B cell (primary cell): ENCODE measurements around the gene DACT2. TPM values are rescaled to one million over a fixed set of nuclear protein-coding genes. Genes with fewer than 3 reads are reported as not detected.

Experiments
- ATAC-seq: fragments of 200-7000 bp; cut with Tn5 transposase; one replicate; pipeline ENCODE4 v1.10.0; 2021; ENCODE audit warnings: low read depth, mild to moderate bottlenecking, moderate number of reproducible peaks, moderate library complexity
- CTCF ChIA-PET: fragments of 350-600 bp; sonication (Branson Sonifier 250); formaldehyde crosslinking; loops from one replicate; lab custom pipeline; 2021; ENCODE audit warnings: antibody characterized with exemption, inconsistent platforms; lab: Charles Lee
- POLR2A ChIA-PET: fragments of 350-600 bp; sonication (Branson Sonifier 250); formaldehyde crosslinking; loops from one replicate; lab custom pipeline; 2021; ENCODE audit warnings: antibody characterized with exemption; lab: Charles Lee
- DNase-seq: peaks from one replicate; pipeline ENCODE4 v3.0.0; 2013
- H2AFZ ChIP-seq: 2 replicates; pipeline ENCODE4 v1.6.1; 2012; ENCODE audit warnings: mild to moderate bottlenecking, low read depth, low read length; ENCODE audit not compliant: insufficient read depth, poor library complexity, severe bottlenecking
- H3K27ac ChIP-seq, 2 donors: 1 replicate in 1 of 2; 2 replicates in 1 of 2; pipeline ENCODE4 v1.5.1; 2012 to 2013; ENCODE audit warnings: low read length in 2 of 2, mild to moderate bottlenecking in 2 of 2, moderate library complexity in 1 of 2
- H3K27me3 ChIP-seq, 4 experiments: fragments of 200-600 bp in 1 of 4; sonication (generic) in 1 of 4; replicated peaks in 1 of 4; 1 replicate in 2 of 4; 2 replicates in 2 of 4; pipeline versions ENCODE4 v1.6.1 to v1.7.0; 2013 to 2016; ENCODE audit warnings: low read length in 3 of 4, mild to moderate bottlenecking in 2 of 4, mixed read lengths in 1 of 4, moderate library complexity in 1 of 4; ENCODE audit not compliant: insufficient read depth in 4 of 4, control insufficient read depth in 3 of 4; ENCODE audit errors: control extremely low read depth in 1 of 4
- H3K36me3 ChIP-seq, 2 experiments: replicated peaks in 1 of 2; 1 replicate in 1 of 2; 2 replicates in 1 of 2; pipeline versions ENCODE4 v1.6.1 to v1.7.1; 2013; ENCODE audit warnings: low read length in 1 of 2; ENCODE audit not compliant: insufficient read depth in 2 of 2, control insufficient read depth in 1 of 2; ENCODE audit errors: control extremely low read depth in 1 of 2, extremely low read depth in 1 of 2
- H3K4me1 ChIP-seq, 2 donors: fragments of 200-600 bp in 1 of 2; sonication (generic) in 1 of 2; 1 replicate in 1 of 2; 2 replicates in 1 of 2; pipeline versions ENCODE4 v1.5.1 to v1.6.1; 2013 to 2017; ENCODE audit warnings: low read length in 2 of 2; ENCODE audit not compliant: control insufficient read depth in 2 of 2, insufficient read depth in 2 of 2
- H3K4me2 ChIP-seq: replicated peaks from 2 replicates; pipeline ENCODE3; 2012; ENCODE audit warnings: mild to moderate bottlenecking, low read depth, low read length; ENCODE audit not compliant: poor library complexity, severe bottlenecking
- H3K4me3 ChIP-seq, 5 experiments: fragments of 200-600 bp in 1 of 5; sonication (generic) in 1 of 5; 1 replicate in 3 of 5; 2 replicates in 2 of 5; pipeline versions ENCODE4 v1.5.1 to v1.7.0; 2011 to 2016; ENCODE audit warnings: low read length in 4 of 5, mild to moderate bottlenecking in 4 of 5, low read depth in 2 of 5, control low read depth in 1 of 5, moderate library complexity in 1 of 5; ENCODE audit not compliant: insufficient read depth in 1 of 5; ENCODE audit errors: control extremely low read depth in 1 of 5, extremely low read depth in 1 of 5
- H3K79me2 ChIP-seq: fragments of 200-600 bp; sonication (generic); one replicate; pipeline ENCODE4 v1.6.0; 2016; ENCODE audit warnings: low read length; ENCODE audit not compliant: control insufficient read depth, insufficient read depth
- H3K9ac ChIP-seq: fragments of 200-600 bp; sonication (generic); 2 replicates; pipeline ENCODE4 v1.6.1; 2017; ENCODE audit warnings: mild to moderate bottlenecking, low read length, moderate library complexity
- H3K9me3 ChIP-seq, 3 donors: one replicate each; pipeline versions ENCODE4 v1.6.1 to v1.7.1; 2013; ENCODE audit warnings: low read length in 2 of 3; ENCODE audit not compliant: control insufficient read depth in 2 of 3, insufficient read depth in 1 of 3; ENCODE audit errors: control extremely low read depth in 1 of 3
- H4K20me1 ChIP-seq: 2 replicates; pipeline ENCODE4 v1.6.0; 2012; ENCODE audit warnings: mild to moderate bottlenecking, low read length; ENCODE audit not compliant: insufficient read depth, control insufficient read depth, poor library complexity, severe bottlenecking
- H3K27ac Mint-ChIP-seq: one replicate; pipeline ENCODE4 v1.8.0; 2021; ENCODE audit warnings: mixed read lengths
- H3K27me3 Mint-ChIP-seq: one replicate; pipeline ENCODE4 v1.8.0; 2021; ENCODE audit warnings: mixed read lengths
- H3K4me1 Mint-ChIP-seq: one replicate; pipeline ENCODE4 v1.8.0; 2021; ENCODE audit warnings: mixed read lengths
- H3K4me3 Mint-ChIP-seq: one replicate; pipeline ENCODE4 v1.8.0; 2021; ENCODE audit warnings: mixed read lengths
- H3K9me3 Mint-ChIP-seq: one replicate; pipeline ENCODE4 v1.8.0; 2022; ENCODE audit warnings: mixed read lengths; ENCODE audit not compliant: insufficient read depth
- EZH2 ChIP-seq: IDR thresholded peaks from 2 replicates; pipeline ENCODE4 v1.6.1; 2012; ENCODE audit warnings: borderline replicate concordance, low read depth, mild to moderate bottlenecking, moderate library complexity, low read length; ENCODE audit not compliant: insufficient read depth, poor library complexity, severe bottlenecking
- WGBS: methylation state at CpG from one replicate; pipeline ENCODE4 v1.1.5; 2013; ENCODE audit warnings: missing lambda C conversion rate; ENCODE audit not compliant: insufficient coverage; 5-methylcytosine and 5-hydroxymethylcytosine counted together
- intact Hi-C: fragments of 100-400 bp; cut with micrococcal nuclease; formaldehyde crosslinking; loops from one replicate; pipeline ENCODE4 v1.10.0; 2022
- polyA plus RNA-seq: library from polyadenylated mRNA; depleted of rRNA; stranded (reverse); fragments of >200 nt; gene quantifications from 2 replicates; pipeline ENCODE4 v1.2.3, GENCODE V29; 2012
- total RNA-seq, 2 donors: library from RNA; stranded (reverse); fragments of 120-200 nt in 1 of 2; gene quantifications; 1 replicate in 1 of 2; 2 replicates in 1 of 2; pipeline versions ENCODE4 v1.2.3 to v1.2.4, GENCODE V29; 2013 to 2022
- TF ChIP-seq, protein P1 (sequence below): fragments of 200-600 bp; IDR thresholded peaks from one replicate; pipeline ENCODE4 v1.8.0; 2022; ENCODE audit warnings: antibody characterized with exemption, mild to moderate bottlenecking

DACT2 gene
- total and polyA plus RNA-seq, 2 donors (not counting 1 experiment from before 2014, with no cell fraction given), result not detected

GRCh38 chr6:168265394-168265793 is 54.2 kb downstream of the DACT2 start:
- 85% methylated on average over 11 of the region's 15 CpGs for WGBS
- no peaks in the 10 kb centered on the region for H3K36me3 ChIP-seq
- Mint-ChIP-seq H3K4me1 (no peaks in the 10 kb centered on the region), H3K4me3 (no peak overlapping the region), H3K9me3 (no peaks in the 10 kb centered on the region), H3K27ac (no peak overlapping the region), H3K27me3 (peaks cover 3% of the 10 kb centered on the region)
- H3K4me1 ChIP-seq, result no peaks in the 10 kb centered on the region
- H3K27ac ChIP-seq, result no peak overlapping the region
- intact Hi-C loops, result no loop called here
- no peaks in the 10 kb centered on the region for H3K27me3 ChIP-seq
- H4K20me1 ChIP-seq, result no peaks in the 10 kb centered on the region
- H3K9ac ChIP-seq, result no peak overlapping the region
- no peaks in the 10 kb centered on the region for H3K79me2 ChIP-seq
- CTCF ChIA-PET, result no interaction called here
- ATAC-seq (no peak), DNase-seq (no peak)
- TF ChIP-seq, protein P1, sequence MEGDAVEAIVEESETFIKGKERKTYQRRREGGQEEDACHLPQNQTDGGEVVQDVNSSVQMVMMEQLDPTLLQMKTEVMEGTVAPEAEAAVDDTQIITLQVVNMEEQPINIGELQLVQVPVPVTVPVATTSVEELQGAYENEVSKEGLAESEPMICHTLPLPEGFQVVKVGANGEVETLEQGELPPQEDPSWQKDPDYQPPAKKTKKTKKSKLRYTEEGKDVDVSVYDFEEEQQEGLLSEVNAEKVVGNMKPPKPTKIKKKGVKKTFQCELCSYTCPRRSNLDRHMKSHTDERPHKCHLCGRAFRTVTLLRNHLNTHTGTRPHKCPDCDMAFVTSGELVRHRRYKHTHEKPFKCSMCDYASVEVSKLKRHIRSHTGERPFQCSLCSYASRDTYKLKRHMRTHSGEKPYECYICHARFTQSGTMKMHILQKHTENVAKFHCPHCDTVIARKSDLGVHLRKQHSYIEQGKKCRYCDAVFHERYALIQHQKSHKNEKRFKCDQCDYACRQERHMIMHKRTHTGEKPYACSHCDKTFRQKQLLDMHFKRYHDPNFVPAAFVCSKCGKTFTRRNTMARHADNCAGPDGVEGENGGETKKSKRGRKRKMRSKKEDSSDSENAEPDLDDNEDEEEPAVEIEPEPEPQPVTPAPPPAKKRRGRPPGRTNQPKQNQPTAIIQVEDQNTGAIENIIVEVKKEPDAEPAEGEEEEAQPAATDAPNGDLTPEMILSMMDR, result no peak
- TF ChIP-seq EZH2, result no peak
- no peak overlapping the region for H2AFZ ChIP-seq
- peaks cover 0 to 3% (median 0%) of the 10 kb centered on the region in 3 donors for H3K9me3 ChIP-seq
- no peak overlapping the region for H3K4me3 ChIP-seq
- POLR2A ChIA-PET, result no interaction called here
- no peak overlapping the region for H3K4me2 ChIP-seq

DNA sequence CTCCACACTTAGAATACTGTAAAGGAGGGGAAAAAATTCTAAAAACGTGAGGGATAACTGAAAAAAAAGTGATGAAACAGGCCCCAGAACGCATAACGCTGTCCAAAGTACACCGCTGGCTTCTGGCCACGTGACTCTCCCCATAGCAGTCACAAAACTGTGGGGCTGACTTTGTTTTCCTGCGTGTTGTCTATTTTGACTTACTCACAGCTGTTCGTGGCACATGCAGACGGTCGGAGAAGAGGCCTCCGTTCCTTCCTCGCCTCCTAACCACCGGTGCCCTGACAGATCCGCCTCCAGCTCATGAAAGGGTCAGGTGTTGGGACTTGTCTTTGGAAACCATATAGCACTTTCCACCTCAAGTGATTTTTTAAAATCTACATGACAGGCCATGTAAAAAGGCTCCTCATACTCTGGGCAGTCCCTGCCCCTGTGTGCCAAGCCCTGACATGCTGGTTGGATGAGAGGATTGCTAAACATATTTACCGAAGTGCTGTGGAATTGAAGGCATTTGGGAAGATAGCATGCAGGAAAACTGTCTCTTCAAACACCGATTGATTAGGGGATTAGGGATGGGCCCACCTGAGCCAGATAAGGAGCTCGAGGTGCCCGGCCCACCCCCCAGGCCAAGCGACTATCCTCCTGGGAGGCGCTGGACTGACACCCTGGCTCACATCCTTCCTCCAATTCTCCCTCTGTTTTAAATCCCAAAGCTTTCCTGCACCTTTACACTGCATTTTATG is 54.8 kb downstream of the DACT2 start:
- Mint-ChIP-seq H3K4me3 (no peak overlapping the region), H3K4me1 (no peaks in the 10 kb centered on the region), H3K27me3 (peaks cover 3% of the 10 kb centered on the region), H3K9me3 (no peaks in the 10 kb centered on the region), H3K27ac (no peak overlapping the region)
- H3K4me1 ChIP-seq, result no peaks in the 10 kb centered on the region
- H3K79me2 ChIP-seq, result no peaks in the 10 kb centered on the region
- H3K9me3 ChIP-seq, result peaks cover 0 to 2% (median 0%) of the 10 kb centered on the region in 3 donors
- H4K20me1 ChIP-seq, result no peaks in the 10 kb centered on the region
- H3K27ac ChIP-seq, result no peak overlapping the region
- no peak overlapping the region for H2AFZ ChIP-seq
- no peak overlapping the region for H3K4me3 ChIP-seq
- H3K4me2 ChIP-seq, result no peak overlapping the region
- no peaks in the 10 kb centered on the region for H3K36me3 ChIP-seq
- DNase-seq, result no peak
- ATAC-seq, result no peak
- no peaks in the 10 kb centered on the region for H3K27me3 ChIP-seq
- ChIA-PET POLR2A (no interaction called here), CTCF (no interaction called here)
- intact Hi-C loops, result no loop called here
- WGBS, result 79% methylated on average over 17 of the region's 19 CpGs
- TF ChIP-seq, protein P1, result no peak
- no peak for TF ChIP-seq EZH2
- no peak overlapping the region for H3K9ac ChIP-seq
